Mucosa of descending colon (tissue), 3 donors: ENCODE data around the gene ZNF575. TPM values are rescaled to one million over a fixed set of nuclear protein-coding genes. Genes with fewer than 3 reads are reported as not detected.

ENCODE experiments used
- ATAC-seq: fragments of 200-7000 bp; cut with Tn5 transposase; one replicate; pipeline ENCODE4 v1.9.1; 2020; ENCODE audit warnings: mild to moderate bottlenecking, moderate library complexity
- DNase-seq, 3 donors: peaks; one replicate each; pipeline ENCODE4 v3.0.0-alpha.2; 2020
- H3K36me3 ChIP-seq: fragments of 200-600 bp; one replicate; pipeline ENCODE4 v1.8.0; 2021; ENCODE audit warnings: low read depth, mild to moderate bottlenecking
- H3K4me1 ChIP-seq: fragments of 200-600 bp; one replicate; pipeline ENCODE4 v1.8.0; 2021; ENCODE audit warnings: low read depth, mild to moderate bottlenecking
- H3K4me3 ChIP-seq: fragments of 200-600 bp; one replicate; pipeline ENCODE4 v1.8.0; 2021; ENCODE audit warnings: mild to moderate bottlenecking
- H3K9me3 ChIP-seq: fragments of 200-600 bp; one replicate; pipeline ENCODE4 v1.8.0; 2021; ENCODE audit warnings: mild to moderate bottlenecking
- CTCF ChIP-seq: fragments of 200-600 bp; IDR thresholded peaks from one replicate; pipeline ENCODE4 v1.8.0; 2022; ENCODE audit warnings: antibody characterized with exemption, mild to moderate bottlenecking
- intact Hi-C, 2 donors: fragments of 100-400 bp; cut with DNase I in 1 of 2; cut with micrococcal nuclease in 1 of 2; formaldehyde crosslinking; loops; one replicate each; pipeline versions ENCODE4 v1.11.0 to v1.11.1; 2022; cut with DNase I, micrococcal nuclease
- total RNA-seq, 3 donors: library from RNA; stranded (reverse); fragmentation: NEBNext Ultra II Directional in 2 of 3; extraction: Animal tissue kit (Norgen Biotek cat#: 25700) in 2 of 3; gene quantifications; one replicate each; pipeline versions ENCODE4 v1.2.1 to v1.2.4, GENCODE V29; 2021 to 2023
- donor health status: DM: no; HTN: no; CAD: no; lungs with moderate emphysema.
- donor health status: DM: no; HTN: no; CAD: no.
- donor health status: DM: no; HTN: yes; CAD: no.

Gene ZNF575
- total RNA-seq, 3 donors from 2014 or later = 9.1 to 18.2 (median 9.6) TPM

GRCh38 chr19:43524922-43525835 lies 7.8 kb upstream of the ZNF575 start:
- peaks cover 36% of the 10 kb centered on the region for H3K4me1 ChIP-seq

GRCh38 chr19:43525836-43526771 lies 6.9 kb upstream of the ZNF575 start:
- DNase-seq = peak; percentile 78 to 87 (median 79)
- H3K4me1 ChIP-seq = peaks cover 42% of the 10 kb centered on the region
- no peak for TF ChIP-seq CTCF
- peak overlapping the region; percentile 92 for H3K4me3 ChIP-seq
- intact Hi-C loops = no loop called here
- no peaks in the 10 kb centered on the region for H3K9me3 ChIP-seq
- peak; percentile 73 for ATAC-seq
- H3K36me3 ChIP-seq = no peaks in the 10 kb centered on the region

More at GRCh38 chr19:43524922-43525835, 7.8 kb upstream of the ZNF575 start:
- peak overlapping the region; percentile 92 for H3K4me3 ChIP-seq
- no peak for TF ChIP-seq CTCF
- intact Hi-C loops = loop anchor here in 1 of 2 donors (5.0 kb wide), 1 partner anchor 78 kb away; no protein-coding TSS in a partner anchor
- ATAC-seq (peak; percentile 80), DNase-seq (peak; percentile 85 to 87 (median 87))
- no peaks in the 10 kb centered on the region for H3K9me3 ChIP-seq
- no peaks in the 10 kb centered on the region for H3K36me3 ChIP-seq

GRCh38 chr19:43526884-43527859 lies 5.8 kb upstream of the ZNF575 start, which contains the start of gene ETHE1:
TSS of gene ETHE1 (minus strand) at chr19:43527201. CDS start at chr19:43527177, 24 bp downstream.
- DNase-seq (peak; percentile 92 to 94 (median 93)), ATAC-seq (peak; percentile 79)
- intact Hi-C loops = no loop called here
- Histone ChIP-seq H3K4me1 (peaks cover 50% of the 10 kb centered on the region), H3K36me3 (no peaks in the 10 kb centered on the region), H3K9me3 (no peaks in the 10 kb centered on the region), H3K4me3 (peak within 1 kb of the TSS; percentile 92)
- TF ChIP-seq CTCF = no peak

GRCh38 chr19:43527860-43528622 lies 4.9 kb upstream of the ZNF575 start:
- Histone ChIP-seq H3K9me3 (no peaks in the 10 kb centered on the region), H3K4me3 (no peak overlapping the region), H3K4me1 (peaks cover 56% of the 10 kb centered on the region), H3K36me3 (no peaks in the 10 kb centered on the region)
- intact Hi-C loops = no loop called here
- ATAC-seq (no peak), DNase-seq (peak in 2 of 3 donors; percentile 52 to 57)
- TF ChIP-seq CTCF = no peak
